Prostate gland (tissue), 2 donors: ENCODE data around the gene HUNK.

Experiments
- CTCF ChIP-seq, 4 experiments: fragments of 200-600 bp in 2 of 4; fragments of 450-650 bp in 2 of 4; sonication (generic) in 2 of 4; IDR thresholded peaks; 1 replicate in 3 of 4; 2 replicates in 1 of 4; pipeline ENCODE4 v1.5.1; 2016 to 2019; ENCODE audit warnings: antibody characterized with exemption in 4 of 4, mild to moderate bottlenecking in 2 of 4, moderate library complexity in 2 of 4
- POLR2A ChIP-seq: fragments of 450-650 bp; IDR thresholded peaks from one replicate; pipeline ENCODE4 v1.6.1; 2016; ENCODE audit warnings: antibody characterized with exemption, mild to moderate bottlenecking
- POLR2AphosphoS5 ChIP-seq: sonication (generic); formaldehyde crosslinking; IDR thresholded peaks from one replicate; pipeline ENCODE4 v1.6.1; 2017; ENCODE audit warnings: antibody characterized with exemption

GRCh38 chr21:32001390-32001789 is 128.6 kb downstream of the HUNK start:
- TF ChIP-seq POLR2A: no peak
- no peak for TF ChIP-seq CTCF (IDR thresholded peaks at IDR 0.05)
- no peak for TF ChIP-seq POLR2AphosphoS5
